ENCODE measurements around the gene VPS18. TPM values are rescaled to one million over a fixed set of nuclear protein-coding genes. Genes with fewer than 3 reads are reported as not detected.

The VPS18 gene
- total and polyA plus RNA-seq, 2 donors (not counting 1 experiment from before 2014, with no cell fraction given): 13.6 to 29.6 TPM

- DNase-seq: no peak
- Histone ChIP-seq H3K9ac (ENCODE audit: low read length) (peak overlapping the region; percentile 70), H4K20me1 (ENCODE audit: control insufficient read depth, insufficient read depth, low read length, poor library complexity, severe bottlenecking) (peaks cover 20% of the 10 kb centered on the region), H3K27me3 (replicated peaks in 1 of 4; ENCODE audit: control extremely low read depth in 1 of 4, control insufficient read depth in 3 of 4, insufficient read depth in 4 of 4, low read length in 3 of 4) (peaks cover 0 to 84% (median 53%) of the 10 kb centered on the region in 4 experiments), H3K4me1 (ENCODE audit: control insufficient read depth in 2 of 2, insufficient read depth in 2 of 2, low read length in 2 of 2) (peaks cover 57 to 65% of the 10 kb centered on the region in 2 donors), H3K27ac (ENCODE audit: low read length in 2 of 2) (no peak overlapping the region), H3K36me3 (replicated peaks in 1 of 2; ENCODE audit: control extremely low read depth in 1 of 2, control insufficient read depth in 1 of 2, extremely low read depth in 1 of 2, insufficient read depth in 2 of 2, low read length in 1 of 2) (no peaks in the 10 kb centered on the region), H3K4me3 (ENCODE audit: control extremely low read depth in 1 of 5, extremely low read depth in 1 of 5, insufficient read depth in 1 of 5, low read depth in 2 of 5, low read length in 4 of 5) (peak overlapping the region in 4 of 5 experiments; percentile 31 to 60 (median 48)), H2AFZ (ENCODE audit: insufficient read depth, low read depth, low read length, poor library complexity, severe bottlenecking) (peak overlapping the region; percentile 67), H3K79me2 (ENCODE audit: control insufficient read depth, insufficient read depth, low read length) (no peaks in the 10 kb centered on the region), H3K4me2 (replicated peaks; ENCODE audit: low read depth, low read length, poor library complexity, severe bottlenecking) (peak overlapping the region; percentile 100), H3K9me3 (ENCODE audit: control extremely low read depth in 1 of 3, control insufficient read depth in 2 of 3, insufficient read depth in 1 of 3, low read length in 2 of 3) (peaks cover 0 to 25% (median 0%) of the 10 kb centered on the region in 3 donors)
- WGBS (ENCODE audit: insufficient coverage): 3% methylated on average over 56 of the region's 56 CpGs
- Mint-ChIP-seq H3K4me3 (peak overlapping the region; percentile 84), H3K4me1 (peaks cover 47% of the 10 kb centered on the region), H3K27me3 (peaks cover 63% of the 10 kb centered on the region), H3K9me3 (ENCODE audit: insufficient read depth) (no peaks in the 10 kb centered on the region), H3K27ac (no peak overlapping the region)
- ChIA-PET CTCF (interaction anchor here (0.6 to 10.7 kb wide), 8 partner anchors 8 to 1019 kb away, joined by 3 to 84 read pairs (median 4); partner anchors contain the start of gene CHAC1), POLR2A (interaction anchor here (0.7 to 3.5 kb wide), 2 partner anchors 22 to 23 kb away, joined by 3 to 29 read pairs; no protein-coding TSS in a partner anchor)
- no peak for TF ChIP-seq CTCF (IDR thresholded peaks at IDR 0.05)
- TF ChIP-seq EZH2 (IDR thresholded peaks at IDR 0.05; ENCODE audit: borderline replicate concordance, insufficient read depth, low read depth, low read length, poor library complexity, severe bottlenecking): no peak
- ATAC-seq (ENCODE audit: low read depth): no peak
- intact Hi-C loops (cut with micrococcal nuclease): no loop called here
Measured at GRCh38 chr15:40929660-40930429, 35.6 kb downstream of the VPS18 start.

Data from B cell (primary cell).